Osteoblast (primary cell): ENCODE measurements around the gene TRAM2. TPM values are rescaled to one million over a fixed set of nuclear protein-coding genes. Genes with fewer than 3 reads are reported as not detected.

Experiments
- DNase-seq: peaks from one replicate; pipeline ENCODE4 v3.0.0; 2011; ENCODE audit warnings: low spot score, mixed read lengths; ENCODE audit not compliant: insufficient read length; ENCODE audit errors: missing footprints
- H2AFZ ChIP-seq: 2 replicates; pipeline ENCODE4 v1.6.0; 2011; ENCODE audit warnings: mild to moderate bottlenecking, low read length
- H3K27ac ChIP-seq: 2 replicates; pipeline ENCODE4 v1.5.1; 2011; ENCODE audit warnings: mild to moderate bottlenecking, low read depth, low read length, moderate library complexity
- H3K27me3 ChIP-seq: 2 replicates; pipeline ENCODE4 v1.6.0; 2012; ENCODE audit warnings: mild to moderate bottlenecking, control low read depth, inconsistent platforms, low read length, moderate library complexity; ENCODE audit not compliant: insufficient read depth
- H3K36me3 ChIP-seq: 2 replicates; pipeline ENCODE4 v1.5.1; 2011; ENCODE audit warnings: mild to moderate bottlenecking, low read length, control low read depth, moderate library complexity; ENCODE audit not compliant: insufficient read depth
- H3K4me1 ChIP-seq: 2 replicates; pipeline ENCODE4 v1.5.1; 2011; ENCODE audit warnings: mild to moderate bottlenecking, low read length, control low read depth, moderate library complexity; ENCODE audit not compliant: insufficient read depth
- H3K4me2 ChIP-seq: 2 replicates; pipeline ENCODE4 v1.6.0; 2011; ENCODE audit warnings: mild to moderate bottlenecking, low read length; ENCODE audit not compliant: insufficient read depth
- H3K4me3 ChIP-seq: fragments of 200-600 bp; sonication (generic); 3 replicates; pipeline ENCODE4 v1.5.1; 2012; ENCODE audit warnings: mild to moderate bottlenecking, low read length, inconsistent platforms; ENCODE audit not compliant: insufficient read depth
- H3K79me2 ChIP-seq: 2 replicates; pipeline ENCODE4 v1.6.0; 2012; ENCODE audit warnings: mild to moderate bottlenecking, low read length, control low read depth, inconsistent platforms; ENCODE audit not compliant: insufficient read depth
- H3K9me3 ChIP-seq: 2 replicates; pipeline ENCODE4 v1.5.1; 2011; ENCODE audit warnings: low read depth, low read length, control low read depth
- H4K20me1 ChIP-seq: 2 replicates; pipeline ENCODE4 v1.6.0; 2012; ENCODE audit warnings: mild to moderate bottlenecking, low read length, control low read depth; ENCODE audit not compliant: insufficient read depth
- CTCF ChIP-seq: IDR thresholded peaks from 2 replicates; pipeline ENCODE4 v1.5.1; 2011; ENCODE audit warnings: mild to moderate bottlenecking, low read depth, low read length, moderate library complexity; ENCODE audit errors: extremely low read depth
- total RNA-seq: library from RNA; depleted of rRNA; stranded (reverse); fragments of >200 nt; gene quantifications from 2 replicates; pipeline ENCODE4 v1.2.3, GENCODE V29; 2012

The TRAM2 gene
- total RNA-seq, 1 donor: 155 TPM

GRCh38 chr6:52587001-52587400, 10.1 kb upstream of the TRAM2 start:
- Histone ChIP-seq H2AFZ (no peak overlapping the region), H3K4me1 (peaks cover 29% of the 10 kb centered on the region), H3K4me2 (no peak overlapping the region), H3K27ac (no peak overlapping the region), H3K9me3 (no peaks in the 10 kb centered on the region), H3K27me3 (no peaks in the 10 kb centered on the region), H3K79me2 (no peaks in the 10 kb centered on the region), H3K4me3 (no peak overlapping the region), H3K36me3 (no peaks in the 10 kb centered on the region), H4K20me1 (no peaks in the 10 kb centered on the region)
- no peak for DNase-seq
- TF ChIP-seq CTCF: no peak

- no peak for DNase-seq
- H3K36me3 ChIP-seq: no peaks in the 10 kb centered on the region
- no peak overlapping the region for H3K4me2 ChIP-seq
- no peak overlapping the region for H3K27ac ChIP-seq
- no peaks in the 10 kb centered on the region for H4K20me1 ChIP-seq
- H2AFZ ChIP-seq: no peak overlapping the region
- H3K4me3 ChIP-seq: no peak overlapping the region
- H3K27me3 ChIP-seq: no peaks in the 10 kb centered on the region
- no peak for TF ChIP-seq CTCF
- no peaks in the 10 kb centered on the region for H3K9me3 ChIP-seq
- no peaks in the 10 kb centered on the region for H3K79me2 ChIP-seq
- H3K4me1 ChIP-seq: peaks cover 9% of the 10 kb centered on the region
Measured at GRCh38 chr6:52584203-52584602, 7.3 kb upstream of the TRAM2 start.

- Histone ChIP-seq H3K79me2 (no peaks in the 10 kb centered on the region), H4K20me1 (no peaks in the 10 kb centered on the region), H3K4me2 (no peak overlapping the region)
Measured at GRCh38 chr6:52582996-52583395, 6.1 kb upstream of the TRAM2 start.

GRCh38 chr6:52582446-52582845, 5.6 kb upstream of the TRAM2 start:
- no peak for TF ChIP-seq CTCF
- H3K27ac ChIP-seq: no peak overlapping the region
- H3K27me3 ChIP-seq: no peaks in the 10 kb centered on the region
- no peak for DNase-seq
- no peaks in the 10 kb centered on the region for H3K9me3 ChIP-seq
- no peaks in the 10 kb centered on the region for H3K79me2 ChIP-seq
- H3K36me3 ChIP-seq: no peaks in the 10 kb centered on the region
- H4K20me1 ChIP-seq: no peaks in the 10 kb centered on the region
- no peak overlapping the region for H2AFZ ChIP-seq
- H3K4me2 ChIP-seq: no peak overlapping the region
- peaks cover 7% of the 10 kb centered on the region for H3K4me1 ChIP-seq
- no peak overlapping the region for H3K4me3 ChIP-seq

More at GRCh38 chr6:52582996-52583395, 6.1 kb upstream of the TRAM2 start:
- no peaks in the 10 kb centered on the region for H3K27me3 ChIP-seq
- H3K27ac ChIP-seq: no peak overlapping the region
- no peaks in the 10 kb centered on the region for H3K36me3 ChIP-seq
- TF ChIP-seq CTCF: no peak
- no peak for DNase-seq
- no peak overlapping the region for H2AFZ ChIP-seq
- H3K4me3 ChIP-seq: no peak overlapping the region
- peaks cover 2% of the 10 kb centered on the region for H3K4me1 ChIP-seq
- no peaks in the 10 kb centered on the region for H3K9me3 ChIP-seq
